Upper lobe of right lung (tissue), 1 donor: Measurements from ENCODE around the gene ANKEF1. TPM values are rescaled to one million over a fixed set of nuclear protein-coding genes. Genes with fewer than 3 reads are reported as not detected.
A peak's percentile ranks its signal among the peaks of the same experiment; 100 is the strongest.
"Not testable (repeated sequence)": the region's sequence is repeated elsewhere in the genome, so short reads cannot be mapped to it uniquely, and the experiment has no call there.

Source experiments
- ATAC-seq: fragments of 200-7000 bp; cut with Tn5 transposase; one replicate; pipeline ENCODE4 v1.9.1; 2020; ENCODE audit warnings: mild to moderate bottlenecking, moderate library complexity
- DNase-seq: peaks from one replicate; pipeline ENCODE4 v3.0.0-alpha.2; 2020
- H3K27ac ChIP-seq: fragments of 200-600 bp; one replicate; pipeline ENCODE4 v1.8.0; 2022
- H3K27me3 ChIP-seq: fragments of 200-600 bp; one replicate; pipeline ENCODE4 v1.8.0; 2022; ENCODE audit warnings: mild to moderate bottlenecking
- H3K36me3 ChIP-seq: fragments of 200-600 bp; one replicate; pipeline ENCODE4 v1.8.0; 2022
- H3K4me1 ChIP-seq: fragments of 200-600 bp; one replicate; pipeline ENCODE4 v1.8.0; 2022
- H3K4me3 ChIP-seq: fragments of 200-600 bp; one replicate; pipeline ENCODE4 v1.8.0; 2022; ENCODE audit warnings: mild to moderate bottlenecking
- H3K9me3 ChIP-seq: fragments of 200-600 bp; one replicate; pipeline ENCODE4 v1.8.0; 2022
- intact Hi-C: fragments of 100-400 bp; cut with DNase I; formaldehyde crosslinking; loops from one replicate; pipeline ENCODE4 v1.11.0; 2022
- total RNA-seq: library from RNA; stranded (reverse); fragmentation: NEBNext Ultra II Directional; extraction: Animal tissue kit (Norgen Biotek cat#: 25700); gene quantifications from one replicate; pipeline ENCODE4 v1.2.1, GENCODE V29; 2021
- TF ChIP-seq, protein P1 (sequence below): fragments of 200-600 bp; IDR thresholded peaks from one replicate; pipeline ENCODE4 v1.8.0; 2022; ENCODE audit warnings: antibody characterized with exemption
- donor health status: DM: no; HTN: yes; CAD: no; lungs with severe emphysema.

Gene ANKEF1
- total RNA-seq, 1 donor from 2014 or later = 4.0 TPM

DNA sequence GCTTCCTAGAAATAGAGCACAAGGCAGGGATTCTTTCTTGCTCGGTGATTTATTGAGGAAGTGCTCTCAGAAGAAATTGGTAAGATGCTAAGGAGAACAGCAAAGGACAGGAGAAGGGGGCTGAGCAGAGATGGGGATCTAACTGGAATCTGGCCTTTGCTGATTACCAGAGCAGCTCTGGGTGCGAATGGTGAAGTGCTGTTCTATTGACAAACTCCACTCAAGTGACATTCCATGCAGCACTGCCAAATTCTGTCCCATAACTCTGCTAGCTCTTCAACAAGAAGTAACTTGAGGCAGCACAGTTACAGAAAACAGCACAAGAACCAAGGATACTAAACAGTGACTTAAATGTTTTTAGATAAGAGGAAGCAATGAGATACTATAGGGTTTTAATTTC lies 13.8 kb upstream of the ANKEF1 start:
- DNase-seq = no peak
- intact Hi-C loops = no loop called here
- Histone ChIP-seq H3K36me3 (no peaks in the 10 kb centered on the region), H3K27ac (no peak overlapping the region), H3K4me1 (no peaks in the 10 kb centered on the region), H3K27me3 (no peaks in the 10 kb centered on the region), H3K4me3 (no peak overlapping the region), H3K9me3 (no peaks in the 10 kb centered on the region)
- ATAC-seq = peak; percentile 79
- TF ChIP-seq, protein P1, sequence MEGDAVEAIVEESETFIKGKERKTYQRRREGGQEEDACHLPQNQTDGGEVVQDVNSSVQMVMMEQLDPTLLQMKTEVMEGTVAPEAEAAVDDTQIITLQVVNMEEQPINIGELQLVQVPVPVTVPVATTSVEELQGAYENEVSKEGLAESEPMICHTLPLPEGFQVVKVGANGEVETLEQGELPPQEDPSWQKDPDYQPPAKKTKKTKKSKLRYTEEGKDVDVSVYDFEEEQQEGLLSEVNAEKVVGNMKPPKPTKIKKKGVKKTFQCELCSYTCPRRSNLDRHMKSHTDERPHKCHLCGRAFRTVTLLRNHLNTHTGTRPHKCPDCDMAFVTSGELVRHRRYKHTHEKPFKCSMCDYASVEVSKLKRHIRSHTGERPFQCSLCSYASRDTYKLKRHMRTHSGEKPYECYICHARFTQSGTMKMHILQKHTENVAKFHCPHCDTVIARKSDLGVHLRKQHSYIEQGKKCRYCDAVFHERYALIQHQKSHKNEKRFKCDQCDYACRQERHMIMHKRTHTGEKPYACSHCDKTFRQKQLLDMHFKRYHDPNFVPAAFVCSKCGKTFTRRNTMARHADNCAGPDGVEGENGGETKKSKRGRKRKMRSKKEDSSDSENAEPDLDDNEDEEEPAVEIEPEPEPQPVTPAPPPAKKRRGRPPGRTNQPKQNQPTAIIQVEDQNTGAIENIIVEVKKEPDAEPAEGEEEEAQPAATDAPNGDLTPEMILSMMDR = no peak

DNA sequence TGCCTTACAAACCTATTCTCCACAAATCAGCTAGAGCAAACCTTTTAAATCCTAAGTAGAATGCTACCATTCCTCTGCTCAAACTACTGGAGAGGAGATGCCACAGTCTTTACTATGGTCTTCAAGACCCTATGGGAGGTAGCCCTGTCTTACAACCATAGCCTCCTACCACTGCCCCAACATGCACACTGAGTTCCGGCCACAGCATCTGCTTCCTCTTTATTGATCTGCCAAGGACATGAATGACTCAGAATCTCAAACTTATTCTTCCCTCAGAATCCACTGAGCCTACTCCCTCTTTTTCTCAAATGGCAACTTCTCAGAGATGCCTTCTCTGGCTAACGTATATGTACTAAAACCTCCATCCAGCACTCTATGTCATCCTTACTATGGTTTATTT lies 12.2 kb upstream of the ANKEF1 start:
- Histone ChIP-seq H3K27ac (no peak overlapping the region), H3K9me3 (no peaks in the 10 kb centered on the region), H3K4me3 (no peak overlapping the region), H3K27me3 (no peaks in the 10 kb centered on the region), H3K4me1 (no peaks in the 10 kb centered on the region), H3K36me3 (no peaks in the 10 kb centered on the region)
- peak; percentile 23 for ATAC-seq
- DNase-seq = no peak
- TF ChIP-seq, protein P1 = no peak
- intact Hi-C loops = no loop called here

DNA sequence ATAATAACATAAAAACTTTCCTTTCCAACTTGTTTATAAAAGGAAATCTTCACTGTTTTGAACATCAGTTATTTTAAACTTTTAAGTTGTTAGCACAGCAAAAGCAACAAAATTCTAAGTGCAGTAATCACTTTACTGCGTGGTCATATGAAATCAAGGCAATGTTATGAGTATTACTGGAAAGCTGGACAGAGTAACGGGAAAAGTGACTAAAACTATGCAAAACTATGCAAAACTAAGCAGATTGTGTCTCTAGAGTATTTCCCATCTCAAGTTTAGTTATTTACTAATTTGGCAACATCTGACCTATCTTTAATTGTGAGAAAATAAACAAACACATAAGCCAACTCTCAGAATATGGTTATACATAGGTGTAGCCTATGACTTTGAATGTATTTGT lies 10.9 kb upstream of the ANKEF1 start:
- H3K27me3 ChIP-seq = no peaks in the 10 kb centered on the region
- H3K27ac ChIP-seq = no peak overlapping the region
- H3K9me3 ChIP-seq = no peaks in the 10 kb centered on the region
- H3K4me3 ChIP-seq = no peak overlapping the region
- no peaks in the 10 kb centered on the region for H3K4me1 ChIP-seq
- ATAC-seq (no peak), DNase-seq (no peak)
- TF ChIP-seq, protein P1 = no peak
- intact Hi-C loops = no loop called here
- H3K36me3 ChIP-seq = no peaks in the 10 kb centered on the region

DNA sequence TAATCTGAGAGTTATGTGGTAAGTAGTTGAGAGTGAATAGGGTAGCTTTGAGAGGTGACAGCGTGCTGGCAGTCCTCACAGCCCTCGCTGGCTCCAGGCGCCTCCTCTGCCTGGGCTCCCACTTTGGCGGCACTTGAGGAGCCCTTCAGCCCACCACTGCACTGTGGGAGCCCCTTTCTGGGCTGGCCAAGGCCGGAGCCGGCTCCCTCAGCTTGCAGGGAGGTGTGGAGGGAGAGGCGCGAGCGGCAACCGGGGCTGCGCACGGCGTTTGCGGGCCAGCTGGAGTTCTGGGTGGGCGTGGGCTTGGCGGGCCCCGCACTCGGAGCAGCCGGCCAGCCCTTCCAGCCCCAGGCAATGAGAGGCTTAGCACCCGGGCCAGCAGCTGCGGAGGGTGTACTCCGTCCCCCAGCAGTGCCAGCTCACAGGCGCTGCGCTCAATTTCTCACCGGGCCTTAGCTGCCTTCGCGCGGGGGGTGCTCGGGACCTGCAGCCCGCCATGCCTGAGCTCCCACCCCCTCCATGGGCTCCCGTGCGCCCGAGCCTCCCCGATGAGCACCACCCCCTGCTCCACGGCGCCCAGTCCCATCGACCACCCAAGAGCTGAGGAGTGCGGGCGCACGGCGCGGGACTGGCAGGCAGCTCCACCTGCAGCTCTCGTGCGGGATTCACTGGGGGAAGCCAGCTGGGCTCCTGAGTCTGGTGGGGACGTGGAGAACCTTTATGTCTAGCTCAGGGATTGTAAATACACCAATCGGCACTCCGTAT lies 3.2 kb upstream of the ANKEF1 start:
- H3K36me3 ChIP-seq, H3K27ac ChIP-seq, H3K4me3 ChIP-seq, DNase-seq, ATAC-seq, H3K27me3 ChIP-seq, H3K9me3 ChIP-seq, intact Hi-C loops, H3K4me1 ChIP-seq: not testable (repeated sequence)

DNA sequence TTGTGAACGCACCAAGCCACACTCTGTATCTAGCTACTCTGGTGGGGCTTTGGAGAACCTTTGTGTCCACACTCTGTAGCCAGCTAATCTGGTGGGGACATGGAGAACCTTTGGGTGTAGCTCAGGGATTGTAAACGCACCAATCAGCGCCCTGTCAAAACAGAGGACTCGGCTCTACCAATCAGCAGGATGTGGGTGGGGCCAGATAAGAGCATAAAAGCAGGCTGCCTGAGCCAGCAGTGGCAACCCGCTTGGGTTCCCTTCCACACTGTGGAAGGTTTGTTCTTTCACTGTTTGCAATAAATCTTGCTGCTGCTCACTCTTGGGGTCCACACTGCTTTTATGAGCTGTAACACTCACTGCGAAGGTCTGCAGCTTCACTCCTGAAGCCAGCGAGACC lies 2.5 kb upstream of the ANKEF1 start:
- H3K4me3 ChIP-seq, intact Hi-C loops, H3K27ac ChIP-seq, ATAC-seq, H3K27me3 ChIP-seq, H3K36me3 ChIP-seq, DNase-seq, H3K9me3 ChIP-seq, H3K4me1 ChIP-seq: not testable (repeated sequence)

DNA sequence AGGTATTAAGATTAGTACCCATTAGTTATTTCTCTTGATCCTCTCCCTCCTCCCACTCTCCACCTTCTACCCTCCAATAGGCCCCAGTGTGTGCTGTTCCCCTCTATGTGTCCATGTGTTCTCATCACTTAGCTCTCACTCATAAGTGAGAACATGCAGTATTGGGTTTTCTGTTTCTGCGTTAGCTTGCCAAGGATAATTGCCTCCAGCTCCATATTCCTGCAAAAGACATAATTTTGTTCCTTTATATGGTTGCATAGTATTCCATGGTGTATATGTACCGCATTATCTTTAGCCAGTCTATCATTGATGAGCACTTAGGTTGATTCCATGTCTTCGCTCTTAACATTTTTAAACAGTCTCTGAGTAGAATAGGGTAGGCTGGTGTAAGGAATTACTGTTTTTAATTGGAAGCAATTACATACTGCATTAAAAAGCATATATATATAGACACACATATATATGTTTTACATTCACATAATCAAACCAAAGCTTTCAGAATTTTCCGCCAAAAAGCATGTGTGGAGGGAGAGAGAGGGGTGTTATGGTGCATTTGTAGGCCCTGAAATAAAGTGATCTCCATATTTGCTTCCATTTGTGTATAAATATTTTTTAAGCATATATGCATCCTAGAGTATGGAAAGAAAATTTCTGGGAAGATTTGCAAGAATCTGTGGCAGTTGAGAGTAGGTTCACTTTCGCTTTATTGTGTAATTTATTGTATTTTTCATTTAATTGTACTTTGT lies 709 bp upstream of the ANKEF1 start:
- intact Hi-C loops = no loop called here
- peak overlapping the region; percentile 69 for H3K4me3 ChIP-seq
- no peaks in the 10 kb centered on the region for H3K9me3 ChIP-seq
- H3K27me3 ChIP-seq = no peaks in the 10 kb centered on the region
- ATAC-seq (no peak), DNase-seq (no peak)
- no peaks in the 10 kb centered on the region for H3K36me3 ChIP-seq
- TF ChIP-seq, protein P1 = no peak
- no peaks in the 10 kb centered on the region for H3K4me1 ChIP-seq
- no peak overlapping the region for H3K27ac ChIP-seq

DNA sequence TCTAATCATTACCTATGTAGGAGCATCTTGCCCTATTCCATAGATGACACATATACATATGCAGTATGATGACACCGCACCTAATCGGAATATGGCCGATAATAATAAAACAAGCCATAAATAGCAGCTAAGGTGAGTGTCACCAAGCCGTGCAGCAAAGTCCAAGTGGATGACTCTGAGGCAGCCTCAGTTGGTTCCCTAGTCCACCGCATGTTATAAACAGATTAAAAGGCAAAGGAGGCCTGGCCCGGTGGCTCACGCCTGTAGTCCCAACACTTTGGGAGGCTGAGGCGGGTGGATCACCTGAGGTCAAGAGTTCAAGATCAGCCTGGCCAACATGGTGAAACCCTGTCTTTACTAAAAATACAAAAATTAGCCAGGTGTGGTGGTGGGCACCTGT lies 1.5 kb downstream of the ANKEF1 start:
- H3K4me1 ChIP-seq, H3K27ac ChIP-seq, intact Hi-C loops, DNase-seq, ATAC-seq, H3K36me3 ChIP-seq, H3K9me3 ChIP-seq, H3K27me3 ChIP-seq, H3K4me3 ChIP-seq: not testable (repeated sequence)
